Mononuclear cell (primary cell): ENCODE results near the gene TENT4A. TPM values are rescaled to one million over a fixed set of nuclear protein-coding genes. Genes with fewer than 3 reads are reported as not detected.

Source experiments
- H3K27me3 ChIP-seq: 2 replicates; pipeline ENCODE4 v1.6.0; 2011; ENCODE audit warnings: low read length, control low read depth; ENCODE audit not compliant: insufficient read depth
- H3K4me1 ChIP-seq: 2 replicates; pipeline ENCODE4 v1.5.1; 2011; ENCODE audit warnings: mild to moderate bottlenecking, low read length, control low read depth; ENCODE audit not compliant: insufficient read depth
- H3K4me3 ChIP-seq: 2 replicates; pipeline ENCODE4 v1.5.1; 2011; ENCODE audit warnings: mild to moderate bottlenecking, low read length, moderate library complexity
- H3K9me3 ChIP-seq: 2 replicates; pipeline ENCODE4 v1.5.1; 2011; ENCODE audit warnings: low read depth, mild to moderate bottlenecking, control low read depth, low read length
- total RNA-seq: library from RNA; depleted of rRNA; stranded (reverse); fragments of >200 nt; gene quantifications from one replicate; pipeline ENCODE4 v1.2.3, GENCODE V29; 2012

TENT4A gene
- total RNA-seq, 1 donor, result 38.9 TPM

DNA sequence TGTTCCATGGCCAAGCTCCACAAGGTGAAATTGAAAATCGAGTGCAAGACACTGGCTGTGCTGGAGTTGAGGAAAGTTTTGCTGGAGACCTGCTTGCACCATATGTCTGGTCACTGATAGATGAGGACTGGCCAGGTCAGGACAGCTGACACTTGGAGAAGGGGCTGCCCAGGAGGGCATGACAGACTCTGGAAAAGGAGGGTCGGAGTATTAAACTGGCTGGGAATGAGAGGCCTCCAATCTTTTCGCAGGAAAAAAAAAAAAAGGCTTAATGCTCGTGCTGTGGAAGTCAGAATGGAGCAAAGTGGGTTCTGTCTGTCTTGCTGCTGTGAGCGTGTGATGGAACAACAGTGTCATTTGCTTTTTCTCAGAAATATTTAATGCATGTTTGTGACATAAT is 5.5 kb downstream of the TENT4A start:
- peaks cover 83% of the 10 kb centered on the region for H3K4me1 ChIP-seq
- no peaks in the 10 kb centered on the region for H3K9me3 ChIP-seq
- no peak overlapping the region for H3K4me3 ChIP-seq
- no peaks in the 10 kb centered on the region for H3K27me3 ChIP-seq

- H3K27me3 ChIP-seq, result no peaks in the 10 kb centered on the region
- H3K9me3 ChIP-seq, result no peaks in the 10 kb centered on the region
- no peak overlapping the region for H3K4me3 ChIP-seq
- H3K4me1 ChIP-seq, result peaks cover 86% of the 10 kb centered on the region
Measured at GRCh38 chr5:6719417-6719816, 6.2 kb downstream of the TENT4A start.

DNA sequence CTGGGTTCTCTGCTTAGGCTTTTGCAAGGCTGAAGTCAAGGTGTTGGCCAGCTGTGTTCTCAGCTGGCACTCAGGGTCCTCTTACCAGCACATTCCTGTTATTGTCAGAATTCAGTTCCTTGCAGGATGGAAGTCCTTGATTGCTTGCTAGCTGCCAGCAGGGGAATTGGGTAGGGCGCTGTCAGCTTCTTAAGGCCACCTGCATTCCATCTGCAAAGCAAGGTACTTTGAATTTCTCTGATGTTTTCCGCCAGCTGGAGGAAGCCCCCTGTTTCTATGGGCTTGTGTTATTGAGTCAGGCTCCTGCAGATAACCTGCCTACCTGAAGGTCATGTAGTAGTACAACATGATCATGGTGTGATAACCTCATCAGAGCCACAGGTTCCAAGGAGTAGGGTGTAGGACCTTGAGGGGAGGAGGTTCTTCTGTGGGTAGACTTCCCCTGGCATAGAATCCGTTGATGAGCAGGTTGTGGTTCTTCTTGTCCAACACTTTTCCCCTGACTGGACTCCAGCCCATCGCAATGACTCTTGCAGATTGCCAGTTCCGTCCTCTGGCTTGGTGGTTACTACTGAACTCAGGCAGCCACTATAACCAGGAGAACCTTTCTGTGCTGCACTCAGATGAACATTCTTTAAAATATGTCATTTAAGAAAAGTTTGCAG is 6.8 kb downstream of the TENT4A start:
- Histone ChIP-seq H3K4me3 (no peak overlapping the region), H3K9me3 (no peaks in the 10 kb centered on the region), H3K4me1 (peaks cover 82% of the 10 kb centered on the region), H3K27me3 (no peaks in the 10 kb centered on the region)

DNA sequence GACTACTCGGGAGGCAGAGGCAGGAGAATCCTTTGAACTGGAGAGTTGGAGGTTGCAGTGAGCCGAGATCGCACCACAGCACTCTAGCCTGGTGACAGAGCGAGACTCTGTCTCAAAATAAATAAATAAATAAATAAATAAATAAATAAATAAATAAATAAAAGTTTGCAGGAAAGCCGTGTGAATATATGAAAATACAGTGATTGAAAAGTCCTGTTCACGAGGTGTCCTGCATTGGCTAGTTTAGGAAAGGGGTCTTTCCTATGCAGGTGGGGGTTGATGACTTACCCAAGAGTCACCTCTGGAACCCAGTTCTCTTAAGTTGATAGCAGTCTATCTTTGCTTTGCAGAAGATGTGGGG is 7.3 kb downstream of the TENT4A start:
- no peaks in the 10 kb centered on the region for H3K9me3 ChIP-seq
- H3K4me3 ChIP-seq, result no peak overlapping the region
- H3K4me1 ChIP-seq, result peaks cover 77% of the 10 kb centered on the region
- H3K27me3 ChIP-seq, result no peaks in the 10 kb centered on the region

DNA sequence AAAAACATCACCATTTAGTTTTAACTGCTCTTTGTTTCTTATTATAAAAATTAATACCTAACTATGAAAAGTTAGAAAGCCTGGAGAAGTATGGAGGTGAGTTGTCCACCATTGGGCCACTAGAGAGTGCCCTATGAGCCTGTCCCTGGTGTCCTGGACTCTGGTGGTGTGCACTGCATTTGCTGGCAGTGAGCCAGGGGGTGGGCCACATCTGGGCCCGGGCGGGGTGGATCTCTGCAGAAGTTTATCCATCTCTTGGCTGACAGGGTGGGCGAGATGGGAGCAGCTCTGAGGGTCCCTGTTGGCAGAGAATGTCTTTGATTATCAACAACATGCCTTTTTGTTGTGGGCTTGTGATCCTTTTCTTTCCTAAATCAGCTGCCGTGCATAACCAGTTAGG is 8.2 kb downstream of the TENT4A start:
- H3K4me1 ChIP-seq, result peaks cover 68% of the 10 kb centered on the region
- no peaks in the 10 kb centered on the region for H3K27me3 ChIP-seq
- H3K4me3 ChIP-seq, result no peak overlapping the region
- no peaks in the 10 kb centered on the region for H3K9me3 ChIP-seq

DNA sequence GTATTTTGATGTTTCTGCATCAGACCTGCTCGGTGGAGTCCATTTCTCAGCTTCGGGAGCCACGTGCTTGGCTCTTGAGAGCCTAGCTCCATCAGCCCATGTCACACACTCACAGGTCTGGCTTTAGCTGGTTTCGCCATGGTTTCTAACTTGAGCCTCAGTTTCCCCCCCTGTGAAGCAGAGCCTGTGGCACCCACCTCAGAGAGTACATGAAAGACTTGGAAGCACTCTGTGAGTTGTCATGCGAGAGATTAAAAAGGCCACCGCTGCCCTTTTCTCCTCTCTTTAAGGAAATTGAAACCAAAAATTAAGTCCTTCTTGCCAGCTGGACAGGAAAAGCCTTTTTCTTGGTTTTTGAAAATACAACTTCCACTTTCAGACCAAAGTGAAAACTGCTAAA is 8.8 kb downstream of the TENT4A start:
- H3K4me1 ChIP-seq, result peaks cover 64% of the 10 kb centered on the region
- no peaks in the 10 kb centered on the region for H3K27me3 ChIP-seq
- no peaks in the 10 kb centered on the region for H3K9me3 ChIP-seq
- H3K4me3 ChIP-seq, result no peak overlapping the region

DNA sequence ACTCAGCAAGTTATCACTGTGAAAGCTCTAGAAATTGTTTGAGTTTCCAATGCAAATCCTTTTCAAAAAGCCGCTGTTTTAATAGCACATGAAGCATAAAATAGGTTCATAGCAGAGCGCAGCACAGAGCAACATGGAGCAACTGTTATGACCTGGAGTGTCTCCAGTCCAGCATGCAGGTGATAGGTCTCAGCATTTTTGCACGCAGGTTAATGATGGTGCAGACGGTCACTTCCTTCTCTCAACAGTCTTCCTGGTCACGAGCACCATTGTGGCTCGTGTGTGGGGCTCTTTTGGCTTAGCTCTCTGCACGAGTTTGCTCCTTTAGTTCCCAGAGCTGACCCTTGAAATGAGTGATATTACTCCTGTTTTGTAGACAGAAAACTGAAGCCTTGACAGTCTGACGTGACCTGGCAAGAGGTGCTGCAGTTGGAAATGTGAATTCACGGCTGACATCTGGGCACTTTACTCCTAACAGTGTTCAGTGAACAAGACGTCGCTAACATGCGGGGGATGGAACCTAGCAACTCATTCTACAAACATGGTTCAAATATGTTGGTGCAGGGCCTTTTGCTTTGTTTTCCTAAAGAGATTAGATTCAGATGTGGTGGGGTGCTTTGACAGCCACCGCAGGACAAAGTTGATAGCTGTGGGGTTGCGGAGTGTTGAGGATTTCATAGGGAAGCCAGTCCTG is 10.0 kb downstream of the TENT4A start:
- Histone ChIP-seq H3K4me1 (peaks cover 63% of the 10 kb centered on the region), H3K4me3 (no peak overlapping the region)

GRCh38 chr5:6723816-6724300 is 10.6 kb downstream of the TENT4A start:
- Histone ChIP-seq H3K9me3 (no peaks in the 10 kb centered on the region), H3K4me3 (no peak overlapping the region), H3K4me1 (peaks cover 66% of the 10 kb centered on the region), H3K27me3 (no peaks in the 10 kb centered on the region)

More for the DNA sequence above, 10.0 kb downstream of the TENT4A start:
- Histone ChIP-seq H3K27me3 (no peaks in the 10 kb centered on the region), H3K9me3 (no peaks in the 10 kb centered on the region)

DNA sequence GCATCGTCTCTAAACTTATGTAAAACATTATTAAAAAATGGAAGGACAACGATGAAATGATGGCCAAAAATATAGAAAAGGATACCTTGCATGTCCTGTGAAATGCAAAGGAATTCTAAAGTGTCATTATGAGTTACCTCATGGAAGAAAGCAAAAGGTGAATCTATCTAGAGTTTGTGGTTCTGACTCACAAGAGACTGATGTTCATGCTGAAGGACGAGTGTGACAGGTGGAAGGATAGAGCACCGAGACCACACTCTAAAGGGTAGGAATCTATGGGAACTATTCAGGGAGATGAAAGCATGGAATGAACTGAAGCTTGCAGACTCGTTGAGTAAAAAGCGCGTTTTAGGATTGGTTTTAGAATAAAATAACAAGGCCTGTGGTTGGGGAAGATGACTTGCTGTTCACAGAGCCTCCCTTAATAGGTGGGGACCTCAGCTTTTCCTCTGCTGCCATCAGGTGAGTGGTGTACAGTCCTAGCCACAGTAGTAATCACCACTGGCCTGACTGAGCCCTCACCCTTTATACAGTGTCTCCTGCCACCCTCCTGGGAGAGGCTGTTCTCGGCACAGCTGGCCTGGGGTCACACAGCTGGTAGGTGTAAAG is 11.2 kb downstream of the TENT4A start:
- Histone ChIP-seq H3K27me3 (no peaks in the 10 kb centered on the region), H3K4me3 (no peak overlapping the region), H3K9me3 (no peaks in the 10 kb centered on the region), H3K4me1 (peaks cover 69% of the 10 kb centered on the region)

- Histone ChIP-seq H3K4me3 (no peak overlapping the region), H3K27me3 (no peaks in the 10 kb centered on the region), H3K9me3 (no peaks in the 10 kb centered on the region), H3K4me1 (peaks cover 68% of the 10 kb centered on the region)
Measured at GRCh38 chr5:6725421-6725820, 12.2 kb downstream of the TENT4A start.

- Histone ChIP-seq H3K4me1 (peaks cover 62% of the 10 kb centered on the region), H3K4me3 (no peak overlapping the region), H3K27me3 (no peaks in the 10 kb centered on the region), H3K9me3 (no peaks in the 10 kb centered on the region)
Measured at GRCh38 chr5:6726006-6726405, 12.8 kb downstream of the TENT4A start.

- Histone ChIP-seq H3K27me3 (no peaks in the 10 kb centered on the region), H3K9me3 (no peaks in the 10 kb centered on the region), H3K4me1 (peaks cover 60% of the 10 kb centered on the region), H3K4me3 (no peak overlapping the region)
Measured at GRCh38 chr5:6727231-6727630, 14.0 kb downstream of the TENT4A start.

DNA sequence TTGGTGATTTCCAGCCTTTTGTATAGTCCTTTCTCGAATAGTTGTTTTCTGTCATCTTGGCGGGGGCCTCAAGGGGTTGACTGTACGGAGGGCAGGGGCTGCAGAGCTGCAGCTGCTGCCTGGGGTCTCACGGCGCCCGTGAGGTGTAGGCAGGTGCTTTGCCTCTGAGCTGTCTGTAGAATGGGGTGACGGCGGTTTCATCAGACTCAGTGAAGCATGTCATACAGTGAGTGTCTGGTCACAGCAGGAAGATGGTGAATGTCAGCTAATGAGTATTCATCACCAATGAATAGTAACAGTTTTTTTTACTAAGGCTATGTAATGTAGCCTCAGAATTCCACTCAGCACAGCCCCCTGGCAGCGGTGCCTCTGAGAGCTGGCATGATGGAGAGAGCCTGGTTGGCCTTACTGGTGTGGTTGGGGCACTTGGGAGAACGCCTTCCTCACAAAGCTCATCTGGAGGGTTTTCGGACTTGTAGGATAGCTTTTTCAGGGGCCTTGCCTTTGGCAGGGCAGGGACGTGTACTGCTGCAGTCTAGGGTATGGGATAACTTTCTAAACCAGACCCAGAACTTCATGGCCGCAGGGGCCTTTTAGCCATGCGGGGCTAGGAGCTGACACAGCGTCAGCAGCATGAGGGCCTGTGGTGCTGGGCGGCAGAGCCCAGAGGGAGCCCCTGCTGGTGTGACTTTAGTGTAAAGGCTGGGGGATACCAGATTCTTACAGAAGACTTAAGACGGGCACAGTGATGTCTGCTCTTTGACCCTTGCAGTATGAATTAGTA is 15.0 kb downstream of the TENT4A start:
- H3K4me1 ChIP-seq, result peaks cover 60% of the 10 kb centered on the region
- no peaks in the 10 kb centered on the region for H3K27me3 ChIP-seq
- no peak overlapping the region for H3K4me3 ChIP-seq
- no peaks in the 10 kb centered on the region for H3K9me3 ChIP-seq

DNA sequence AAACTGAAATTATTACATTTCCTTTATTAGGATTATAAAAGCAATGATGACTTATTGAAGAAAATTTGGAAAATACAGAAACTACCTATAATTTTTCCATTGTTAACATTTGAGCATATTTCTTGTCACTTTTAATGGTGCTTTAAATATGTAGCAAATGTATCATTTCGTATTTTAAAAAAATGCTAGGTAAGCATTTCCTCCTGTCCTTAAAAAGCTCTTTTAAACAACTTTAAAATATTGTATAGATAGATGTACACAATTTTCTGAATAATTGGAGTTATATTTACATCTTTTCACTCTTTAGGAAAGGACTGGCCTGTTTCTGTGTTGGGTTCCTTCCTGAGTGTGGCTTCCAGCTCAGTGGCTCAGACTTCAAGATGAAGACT is 15.6 kb downstream of the TENT4A start:
- Histone ChIP-seq H3K9me3 (no peaks in the 10 kb centered on the region), H3K4me3 (no peak overlapping the region), H3K27me3 (no peaks in the 10 kb centered on the region), H3K4me1 (peaks cover 54% of the 10 kb centered on the region)
